ENCODE results near the gene FNIP1.

FNIP1 gene

DNA sequence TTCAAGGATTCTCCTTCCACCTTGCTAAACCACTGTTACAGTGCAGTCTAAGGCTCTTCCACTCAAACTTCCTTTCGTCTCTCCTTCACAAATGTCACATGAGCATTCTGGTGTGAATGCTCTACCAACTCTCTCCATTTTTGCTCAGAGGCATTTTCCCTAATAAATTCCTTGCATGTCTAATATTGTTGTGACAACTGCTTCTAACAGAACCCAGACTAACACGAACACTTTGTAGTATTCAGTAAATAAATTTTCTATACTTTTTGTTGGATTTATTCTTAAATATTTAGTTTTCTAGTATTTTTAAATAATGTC, 185.8 kb downstream of the FNIP1 start:
- no peak for DNase-seq (ENCODE audit: low read depth, low spot score)
- ChIA-PET CTCF (interaction anchor here (0.9 to 2.5 kb wide), 3 partner anchors 19 to 452 kb away, joined by 5 to 13 read pairs (median 10); no protein-coding TSS in a partner anchor), POLR2A (no interaction called here)
- TF ChIP-seq, protein P1, sequence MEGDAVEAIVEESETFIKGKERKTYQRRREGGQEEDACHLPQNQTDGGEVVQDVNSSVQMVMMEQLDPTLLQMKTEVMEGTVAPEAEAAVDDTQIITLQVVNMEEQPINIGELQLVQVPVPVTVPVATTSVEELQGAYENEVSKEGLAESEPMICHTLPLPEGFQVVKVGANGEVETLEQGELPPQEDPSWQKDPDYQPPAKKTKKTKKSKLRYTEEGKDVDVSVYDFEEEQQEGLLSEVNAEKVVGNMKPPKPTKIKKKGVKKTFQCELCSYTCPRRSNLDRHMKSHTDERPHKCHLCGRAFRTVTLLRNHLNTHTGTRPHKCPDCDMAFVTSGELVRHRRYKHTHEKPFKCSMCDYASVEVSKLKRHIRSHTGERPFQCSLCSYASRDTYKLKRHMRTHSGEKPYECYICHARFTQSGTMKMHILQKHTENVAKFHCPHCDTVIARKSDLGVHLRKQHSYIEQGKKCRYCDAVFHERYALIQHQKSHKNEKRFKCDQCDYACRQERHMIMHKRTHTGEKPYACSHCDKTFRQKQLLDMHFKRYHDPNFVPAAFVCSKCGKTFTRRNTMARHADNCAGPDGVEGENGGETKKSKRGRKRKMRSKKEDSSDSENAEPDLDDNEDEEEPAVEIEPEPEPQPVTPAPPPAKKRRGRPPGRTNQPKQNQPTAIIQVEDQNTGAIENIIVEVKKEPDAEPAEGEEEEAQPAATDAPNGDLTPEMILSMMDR (IDR thresholded peaks at IDR 0.05; ENCODE audit: insufficient read depth, low read length, missing control alignments) = no peak
- H3K4me3 ChIP-seq (ENCODE audit: low read depth, low read length) = no peak overlapping the region

DNA sequence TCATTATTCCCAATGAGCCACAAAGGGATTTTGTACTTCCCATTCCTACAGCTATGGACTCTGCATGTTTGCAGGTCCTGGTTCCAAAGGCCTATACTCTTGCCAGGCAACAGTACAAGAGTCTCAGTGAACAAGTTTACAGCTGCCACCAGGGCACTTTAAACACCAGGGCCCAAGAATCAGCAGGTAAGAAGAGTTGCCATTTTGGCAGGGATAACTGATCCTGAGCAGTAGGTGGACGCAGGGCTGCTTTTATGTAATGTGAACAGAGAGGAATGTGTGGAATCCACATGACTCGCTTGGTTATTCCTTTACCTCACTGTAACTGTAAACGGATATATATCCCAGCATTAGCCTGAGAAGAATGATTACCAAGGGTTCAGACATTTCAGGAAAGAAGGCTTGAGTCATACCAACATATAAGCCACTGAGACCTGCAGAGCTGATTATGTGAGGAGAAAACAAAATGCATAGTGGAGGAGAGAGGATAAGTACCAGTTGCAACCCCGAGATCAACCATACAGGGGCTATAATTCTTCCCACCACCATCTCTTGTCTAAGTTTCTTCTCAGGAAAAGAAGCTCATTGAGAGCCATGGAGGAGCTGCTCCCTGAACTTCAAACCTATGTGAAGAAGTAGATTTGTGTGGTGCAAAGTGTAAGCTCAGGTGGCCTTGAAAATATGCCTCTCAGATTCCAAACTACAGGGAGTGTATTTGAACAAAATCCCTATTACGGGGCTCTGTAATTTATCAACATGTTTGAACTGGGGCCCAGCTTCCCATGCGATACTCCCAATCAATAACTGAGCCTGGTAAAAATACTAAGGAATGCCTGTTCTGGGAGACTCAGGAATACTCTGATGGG, 186.4 kb downstream of the FNIP1 start:
- H3K4me3 ChIP-seq (ENCODE audit: low read depth, low read length) = no peak overlapping the region
- DNase-seq (ENCODE audit: low read depth, low spot score) = peak; percentile 85
- ChIA-PET POLR2A (no interaction called here), CTCF (interaction anchor here (0.7 to 2.5 kb wide), 6 partner anchors 9 to 452 kb away, joined by 3 to 13 read pairs (median 5); no protein-coding TSS in a partner anchor)
- TF ChIP-seq, protein P1 (IDR thresholded peaks at IDR 0.05; ENCODE audit: insufficient read depth, low read length, missing control alignments) = no peak

DNA sequence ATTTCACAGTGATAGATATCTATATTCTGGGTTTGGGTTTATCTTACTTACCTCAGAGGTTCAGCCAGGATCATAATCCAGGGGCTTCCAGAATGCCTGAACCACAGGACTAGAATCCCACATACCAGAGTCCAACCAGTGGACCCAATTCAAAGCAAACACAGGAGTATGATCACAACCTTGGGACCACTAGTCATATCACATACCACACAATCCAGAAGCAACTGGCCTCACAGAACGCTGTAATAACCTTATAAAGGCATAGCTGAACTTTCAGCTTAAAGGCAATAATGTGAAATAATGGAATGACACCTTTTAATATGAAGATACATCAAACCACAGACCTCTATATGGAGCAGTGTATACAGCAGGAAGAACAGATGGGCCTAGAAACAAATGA, 187.0 kb downstream of the FNIP1 start:
- POLR2A ChIA-PET = no interaction called here
- CTCF ChIA-PET = interaction anchor here (0.7 to 2.5 kb wide), 5 partner anchors 9 to 145 kb away, joined by 3 to 13 read pairs (median 5); no protein-coding TSS in a partner anchor
- peak; percentile 56 for DNase-seq (ENCODE audit: low read depth, low spot score)
- TF ChIP-seq, protein P1 (IDR thresholded peaks at IDR 0.05; ENCODE audit: insufficient read depth, low read length, missing control alignments) = no peak
- H3K4me3 ChIP-seq (ENCODE audit: low read depth, low read length) = no peak overlapping the region

DNA sequence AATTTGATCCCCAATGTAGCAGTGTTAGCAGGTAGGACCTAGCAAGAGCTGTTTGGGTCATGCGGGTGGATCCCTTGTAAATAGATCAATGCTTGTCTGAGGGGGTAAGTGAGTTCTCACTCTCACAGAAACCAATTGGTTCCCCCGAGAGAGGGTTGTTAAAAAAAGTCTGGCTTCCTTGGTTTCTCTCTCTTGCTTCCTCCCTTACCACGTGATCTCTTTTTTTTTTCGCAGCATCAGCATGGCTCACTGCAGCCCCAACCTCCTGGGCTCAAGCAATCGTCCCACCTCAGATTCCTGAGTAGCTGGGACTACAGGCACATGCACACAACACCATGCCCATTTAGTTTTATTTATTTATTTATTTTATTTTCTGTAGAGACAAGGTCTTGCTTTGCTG, 188.2 kb downstream of the FNIP1 start:
- H3K4me3 ChIP-seq (ENCODE audit: low read depth, low read length) = no peak overlapping the region
- ChIA-PET CTCF (interaction anchor here (0.6 to 2.2 kb wide), 2 partner anchors 14 to 19 kb away, joined by 3 to 5 read pairs; no protein-coding TSS in a partner anchor), POLR2A (no interaction called here)
- no peak for DNase-seq (ENCODE audit: low read depth, low spot score)
- TF ChIP-seq, protein P1 (IDR thresholded peaks at IDR 0.05; ENCODE audit: insufficient read depth, low read length, missing control alignments) = no peak

DNA sequence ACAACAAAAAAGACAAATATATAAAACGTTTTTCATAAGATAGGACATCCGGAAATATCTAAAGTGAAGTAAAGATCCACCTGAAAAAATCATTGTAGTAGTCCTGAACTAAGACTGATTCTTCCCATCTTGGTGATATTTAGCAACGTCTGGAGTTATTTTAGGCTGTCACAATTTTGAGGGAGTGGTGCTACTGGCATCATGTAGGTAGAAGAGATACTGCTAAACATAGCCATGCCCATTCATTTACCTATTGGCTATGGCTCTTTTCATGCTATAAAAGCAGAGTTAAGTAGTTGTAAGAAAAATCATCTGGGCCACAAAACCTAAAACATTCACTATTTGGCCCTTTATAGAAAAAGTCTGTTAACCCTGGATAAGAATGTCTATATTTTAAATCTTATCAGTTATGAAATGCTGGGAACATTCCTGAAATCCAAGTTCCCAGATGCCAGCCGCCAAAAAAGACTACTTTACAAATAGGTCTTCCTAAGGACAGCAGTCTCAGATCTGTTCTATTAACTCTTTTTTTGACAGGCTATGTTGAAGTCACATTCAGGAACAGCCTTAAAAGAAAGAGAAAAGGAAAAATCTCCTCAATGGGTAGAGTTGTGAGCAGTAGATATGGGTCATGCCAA, 188.8 kb downstream of the FNIP1 start:
- ChIA-PET CTCF (interaction anchor here (0.6 kb wide), 1 partner anchor 19 kb away, joined by 3 read pairs; no protein-coding TSS in a partner anchor), POLR2A (no interaction called here)
- no peak for DNase-seq (ENCODE audit: low read depth, low spot score)
- TF ChIP-seq, protein P1 (IDR thresholded peaks at IDR 0.05; ENCODE audit: insufficient read depth, low read length, missing control alignments) = no peak
- no peak overlapping the region for H3K4me3 ChIP-seq (ENCODE audit: low read depth, low read length)

DNA sequence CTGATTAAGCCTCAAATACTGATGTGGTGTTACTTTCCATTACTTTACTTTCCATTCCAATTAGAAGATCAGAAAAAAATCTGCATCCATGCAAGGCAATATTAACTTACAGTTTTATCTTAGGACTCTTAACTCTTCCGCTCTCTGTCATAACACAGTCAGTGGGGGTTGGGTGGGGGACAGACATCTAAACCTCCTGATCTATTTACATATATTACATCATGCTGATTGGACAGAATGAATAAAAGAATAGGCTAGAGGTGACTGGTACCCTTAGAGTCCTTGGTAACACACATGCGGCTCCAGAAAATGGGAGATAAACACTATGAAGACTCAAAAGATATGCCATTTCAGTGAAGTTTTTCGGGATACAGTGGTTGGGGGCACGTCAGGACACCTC, 189.4 kb downstream of the FNIP1 start:
- ChIA-PET CTCF (no interaction called here), POLR2A (no interaction called here)
- DNase-seq (ENCODE audit: low read depth, low spot score) = no peak
- TF ChIP-seq, protein P1 (IDR thresholded peaks at IDR 0.05; ENCODE audit: insufficient read depth, low read length, missing control alignments) = no peak
- no peak overlapping the region for H3K4me3 ChIP-seq (ENCODE audit: low read depth, low read length)
